GM12878 (cell line): Measurements from ENCODE around the gene CCNY. TPM values are rescaled to one million over a fixed set of nuclear protein-coding genes. Genes with fewer than 3 reads are reported as not detected.

Source experiments
- ATAC-seq: fragments of 200-7000 bp; cut with Tn5 transposase; 3 replicates; pipeline ENCODE4 v1.9.1; 2020; ENCODE audit warnings: mild to moderate bottlenecking, moderate library complexity
- BruUV-seq: library from RNA; stranded (reverse); fragments of 400-500 nt; replicated peaks from 2 replicates; lab custom pipeline; 2021; lab: Mats Ljungman, UMichigan
- CTCF ChIA-PET: fragments of 300-600 bp; sonication (Branson Sonifier 250); formaldehyde crosslinking; extraction: SDS; loops from one replicate; lab custom pipeline; 2021; ENCODE audit warnings: inconsistent platforms; lab: Yijun Ruan, JAX
- POLR2A ChIA-PET: fragments of 350-600 bp; formaldehyde crosslinking; extraction: SDS; loops from one replicate; lab custom pipeline; 2021; ENCODE audit warnings: inconsistent platforms; lab: Charles Lee
- RAD21 ChIA-PET: fragments of 300-600 bp; sonication (Branson Sonifier 250); formaldehyde crosslinking; loops from one replicate; lab custom pipeline; 2023; ENCODE audit warnings: antibody characterized with exemption; ENCODE audit not compliant: unreplicated experiment; lab: Charles Lee
- SMC1A ChIA-PET: fragments of 300-600 bp; sonication (Branson Sonifier 250); formaldehyde crosslinking; loops from one replicate; lab custom pipeline; 2023; ENCODE audit not compliant: unreplicated experiment, uncharacterized antibody; lab: Charles Lee
- DNase-seq: peaks from one replicate; pipeline ENCODE4 v3.0.0-alpha.2; 2011; ENCODE audit warnings: low read depth, low spot score
- FAIRE-seq: peaks from 3 replicates; lab custom pipeline; 2011; peaks lifted over from hg19 to GRCh38; lab: Jason Lieb, UNC
- H2AFZ ChIP-seq: 2 replicates; pipeline ENCODE4 v1.6.0; 2011; ENCODE audit warnings: low read depth, low read length, control low read depth; ENCODE audit not compliant: control insufficient read depth
- H3K27ac ChIP-seq: 2 replicates; pipeline ENCODE4 v1.5.1; 2011; ENCODE audit warnings: control low read depth; ENCODE audit not compliant: control insufficient read depth, insufficient read depth
- H3K27me3 ChIP-seq, 2 experiments: replicated peaks in 1 of 2; 2 replicates each; pipeline versions ENCODE4 v1.6.0 to v1.6.1; 2011; ENCODE audit warnings: low read length in 1 of 2; ENCODE audit not compliant: control insufficient read depth in 2 of 2, insufficient read depth in 2 of 2
- H3K36me3 ChIP-seq, 2 experiments: 2 replicates each; pipeline ENCODE4 v1.5.1; 2011; ENCODE audit warnings: low read length in 1 of 2; ENCODE audit not compliant: control insufficient read depth in 2 of 2, insufficient read depth in 2 of 2
- H3K4me1 ChIP-seq: 2 replicates; pipeline ENCODE4 v1.6.1; 2011; ENCODE audit warnings: mild to moderate bottlenecking, low read length, moderate library complexity, mixed read lengths; ENCODE audit not compliant: control insufficient read depth, insufficient read depth
- H3K4me2 ChIP-seq: 2 replicates; pipeline ENCODE4 v1.6.0; 2011; ENCODE audit warnings: control low read depth; ENCODE audit not compliant: control insufficient read depth, insufficient read depth
- H3K4me3 ChIP-seq: fragments of 200-600 bp; sonication (generic); 2 replicates; pipeline ENCODE4 v1.5.1; 2016
- H3K79me2 ChIP-seq: 2 replicates; pipeline ENCODE4 v1.6.0; 2011; ENCODE audit warnings: low read length; ENCODE audit not compliant: control insufficient read depth, insufficient read depth
- H3K9ac ChIP-seq: 2 replicates; pipeline ENCODE4 v1.8.0; 2011; ENCODE audit warnings: low read length, control low read depth, mixed read lengths; ENCODE audit not compliant: control insufficient read depth, insufficient read depth
- H3K9me3 ChIP-seq: replicated peaks from 3 replicates; pipeline ENCODE4 v1.5.1; 2011; ENCODE audit warnings: mild to moderate bottlenecking, low read length; ENCODE audit not compliant: control insufficient read depth, insufficient read depth
- H4K20me1 ChIP-seq: 2 replicates; pipeline ENCODE4 v1.6.0; 2011; ENCODE audit not compliant: control insufficient read depth, insufficient read depth
- CREB1 ChIP-seq: IDR thresholded peaks from 2 replicates; pipeline ENCODE4 v1.6.1; 2012; ENCODE audit warnings: low read depth, mild to moderate bottlenecking, inconsistent platforms
- CTCF ChIP-seq, 3 experiments: IDR thresholded peaks in 2 of 3; conservative IDR thresholded peaks in 1 of 3; 2 replicates each; pipeline ENCODE4 v1.5.1; 2011; ENCODE audit warnings: low read depth in 3 of 3, low read length in 3 of 3, mild to moderate bottlenecking in 3 of 3, control low read depth in 2 of 3, moderate library complexity in 2 of 3, inconsistent platforms in 1 of 3, mixed read lengths in 1 of 3; ENCODE audit not compliant: control insufficient read depth in 2 of 3, insufficient read depth in 1 of 3; ENCODE audit errors: extremely low read depth in 1 of 3
- FOS ChIP-seq: IDR thresholded peaks from 3 replicates; pipeline ENCODE4 v1.6.1; 2011; ENCODE audit warnings: borderline replicate concordance; ENCODE audit not compliant: insufficient read length; ENCODE audit errors: extremely low read depth
- HDGF ChIP-seq: fragments of 450-650 bp; IDR thresholded peaks from 2 replicates; pipeline ENCODE4 v1.6.1; 2016; ENCODE audit warnings: antibody characterized with exemption
- IRF3 ChIP-seq: fragments of 450-650 bp; IDR thresholded peaks from 2 replicates; pipeline ENCODE4 v1.6.1; 2014; ENCODE audit warnings: mild to moderate bottlenecking
- JUNB ChIP-seq: IDR thresholded peaks from 2 replicates; pipeline ENCODE4 v1.6.1; 2016; ENCODE audit warnings: antibody characterized with exemption, mild to moderate bottlenecking
- MYB ChIP-seq: fragments of 150-350 bp; IDR thresholded peaks from 2 replicates; pipeline ENCODE4 v1.6.1; 2014; ENCODE audit warnings: mild to moderate bottlenecking, low read depth, low read length, borderline replicate concordance
- RUNX3 ChIP-seq: IDR thresholded peaks from 2 replicates; pipeline ENCODE4 v1.6.1; 2012; ENCODE audit warnings: low read length, inconsistent platforms
- WGBS: methylation state at CpG from one replicate; pipeline ENCODE4 v1.1.6; 2016; ENCODE audit warnings: low lambda C conversion rate; ENCODE audit not compliant: insufficient replicate concordance, insufficient coverage; ENCODE audit errors: missing lambda C conversion rate; 5-methylcytosine and 5-hydroxymethylcytosine counted together
- in situ Hi-C: fragments of 300-500 bp; cut with MboI; formaldehyde crosslinking; loops from 9 replicates; pipeline ENCODE4 v1.14.3; 2018; ENCODE audit warnings: mixed read lengths
- intact Hi-C: fragments of 100-400 bp; cut with micrococcal nuclease; formaldehyde crosslinking; loops from one replicate; pipeline ENCODE4 v1.14.2; 2022; ENCODE audit not compliant: unreplicated experiment
- polyA plus RNA-seq, 11 experiments: library from polyadenylated mRNA; depleted of rRNA in 4 of 11; unstranded in 6 of 11; stranded (reverse) in 5 of 11; fragments of >200 nt; fragmentation: Nextera tagmentation in 4 of 11; fragmentation: Illumina TruSeq in 1 of 11; extraction: Ambion mirVana in 4 of 11; extraction: Trizol in 1 of 11; gene quantifications; 1 replicate in 1 of 11; 2 replicates in 10 of 11; pipeline versions ENCODE4 v1.2.1 to v1.2.3, GENCODE V29; 2011 to 2016; ENCODE audit warnings: inconsistent platforms in 2 of 11, missing spikeins in 2 of 11, low read depth in 1 of 11
- total RNA-seq, 4 experiments: library from RNA; depleted of rRNA in 3 of 4; stranded (reverse); fragments of >200 nt in 3 of 4; fragmentation: Illumina TruSeq in 1 of 4; extraction: Trizol in 1 of 4; gene quantifications; 2 replicates each; pipeline versions ENCODE4 v1.2.1 to v1.2.3, GENCODE V29; 2013 to 2021
- TF ChIP-seq, protein P1 (sequence below): fragments of 450-650 bp; IDR thresholded peaks from 2 replicates; pipeline ENCODE4 v1.6.1; 2016; ENCODE audit warnings: mild to moderate bottlenecking

The CCNY gene
- total and polyA plus RNA-seq, 10 of the 15 experiments (the other 5 are each of a cell fraction or from before 2014, with no cell fraction given) = 3.6 to 50.0 (median 26.1) TPM

GRCh38 chr10:35327790-35328403 is 8.4 kb upstream of the CCNY start (continued):
- TF ChIP-seq CTCF (IDR thresholded peaks at IDR 0.05 in 2 of 3, conservative IDR thresholded peaks at IDR 0.05 in 1 of 3; ENCODE audit: control insufficient read depth in 2 of 3, extremely low read depth in 1 of 3, insufficient read depth in 1 of 3, low read depth in 3 of 3, low read length in 3 of 3) (no peak), HDGF (no peak), JUNB (no peak)
- TF ChIP-seq, protein P1, sequence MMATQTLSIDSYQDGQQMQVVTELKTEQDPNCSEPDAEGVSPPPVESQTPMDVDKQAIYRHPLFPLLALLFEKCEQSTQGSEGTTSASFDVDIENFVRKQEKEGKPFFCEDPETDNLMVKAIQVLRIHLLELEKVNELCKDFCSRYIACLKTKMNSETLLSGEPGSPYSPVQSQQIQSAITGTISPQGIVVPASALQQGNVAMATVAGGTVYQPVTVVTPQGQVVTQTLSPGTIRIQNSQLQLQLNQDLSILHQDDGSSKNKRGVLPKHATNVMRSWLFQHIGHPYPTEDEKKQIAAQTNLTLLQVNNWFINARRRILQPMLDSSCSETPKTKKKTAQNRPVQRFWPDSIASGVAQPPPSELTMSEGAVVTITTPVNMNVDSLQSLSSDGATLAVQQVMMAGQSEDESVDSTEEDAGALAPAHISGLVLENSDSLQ = no peak

DNA sequence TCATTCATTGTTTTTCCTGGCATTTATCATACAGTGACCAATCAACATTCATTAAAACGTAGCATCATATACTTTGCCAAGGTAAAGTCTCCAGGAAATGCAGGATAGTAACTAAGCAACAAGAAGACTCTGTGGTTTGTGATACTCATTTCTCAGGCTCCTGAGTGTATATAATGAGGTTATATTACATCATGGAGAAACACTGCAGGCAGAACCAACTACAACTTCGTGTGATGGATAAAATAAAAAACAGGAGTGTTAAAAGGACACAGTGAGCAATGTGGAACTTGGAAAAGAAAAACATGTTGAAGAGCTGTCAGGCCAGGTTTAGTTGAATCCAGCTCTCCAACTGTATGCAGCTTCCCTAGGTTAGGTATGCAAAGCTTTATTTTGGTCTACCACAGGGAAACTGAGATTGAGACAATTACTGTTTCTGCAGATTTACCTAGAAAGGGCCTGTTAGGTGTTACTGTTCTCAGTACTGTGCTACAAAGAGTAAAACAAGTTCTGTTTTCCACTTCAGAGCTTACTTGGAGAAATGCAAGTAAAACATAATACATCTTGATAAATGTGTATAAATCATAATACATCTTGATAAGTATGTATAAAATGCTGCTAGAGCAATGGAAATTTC is 7.8 kb upstream of the CCNY start:
- intact Hi-C loops (no loop called here), in situ Hi-C loops (no loop called here)
- H3K36me3 ChIP-seq = no peaks in the 10 kb centered on the region; a peak in 1 of 4 replicates
- TF ChIP-seq CREB1 (peak; percentile 62; the same call in 1 of the 2 replicates), FOS (no peak), RUNX3 (peak; percentile 78), IRF3 (no peak), MYB (no peak)
- BruUV-seq = no TSS peak
- FAIRE-seq (peak; percentile 77), DNase-seq (no peak), ATAC-seq (peak; percentile 65)
- H2AFZ ChIP-seq = no peak overlapping the region
- ChIA-PET RAD21 (interaction anchor here (0.9 kb wide), 1 partner anchor 27 kb away, joined by 5 read pairs; no protein-coding TSS in a partner anchor), SMC1A (interaction anchor here (1.0 to 1.5 kb wide), 3 partner anchors 9 to 209 kb away, joined by 3 to 6 read pairs (median 3); no protein-coding TSS in a partner anchor), POLR2A (no interaction called here), CTCF (interaction anchor here (1.0 kb wide), 1 partner anchor 12 kb away, joined by 3 read pairs; no protein-coding TSS in a partner anchor)
- H4K20me1 ChIP-seq = no peaks in the 10 kb centered on the region
- no peaks in the 10 kb centered on the region for H3K9me3 ChIP-seq
- H3K27ac ChIP-seq = no peak overlapping the region
- WGBS = 21% methylated on average over 2 of the region's 2 CpGs
- no peak overlapping the region for H3K9ac ChIP-seq
- H3K4me1 ChIP-seq = peaks cover 4% of the 10 kb centered on the region; the same call in 1 of the 2 replicates
- H3K4me2 ChIP-seq = no peak overlapping the region
- H3K4me3 ChIP-seq = no peak overlapping the region
- no peaks in the 10 kb centered on the region; the same call in none of the 2 replicates for H3K79me2 ChIP-seq
- H3K27me3 ChIP-seq = no peaks in the 10 kb centered on the region
